ENCODE measurements around the gene KANSL1. TPM values are rescaled to one million over a fixed set of nuclear protein-coding genes. Genes with fewer than 3 reads are reported as not detected.
A peak's percentile ranks its signal among the peaks of the same experiment; 100 is the strongest.

KANSL1 gene
- total and polyA plus RNA-seq, 9 of the 15 experiments (the other 6 are each of a cell fraction or from before 2014, with no cell fraction given): 3.6 to 55.4 (median 31.8) TPM

GRCh38 chr17:46047398-46047797 lies 145.8 kb downstream of the KANSL1 start:
- peaks cover 95% of the 10 kb centered on the region for H3K36me3 ChIP-seq (ENCODE audit: control insufficient read depth, insufficient read depth, low read length)
- TF ChIP-seq, protein P1, sequence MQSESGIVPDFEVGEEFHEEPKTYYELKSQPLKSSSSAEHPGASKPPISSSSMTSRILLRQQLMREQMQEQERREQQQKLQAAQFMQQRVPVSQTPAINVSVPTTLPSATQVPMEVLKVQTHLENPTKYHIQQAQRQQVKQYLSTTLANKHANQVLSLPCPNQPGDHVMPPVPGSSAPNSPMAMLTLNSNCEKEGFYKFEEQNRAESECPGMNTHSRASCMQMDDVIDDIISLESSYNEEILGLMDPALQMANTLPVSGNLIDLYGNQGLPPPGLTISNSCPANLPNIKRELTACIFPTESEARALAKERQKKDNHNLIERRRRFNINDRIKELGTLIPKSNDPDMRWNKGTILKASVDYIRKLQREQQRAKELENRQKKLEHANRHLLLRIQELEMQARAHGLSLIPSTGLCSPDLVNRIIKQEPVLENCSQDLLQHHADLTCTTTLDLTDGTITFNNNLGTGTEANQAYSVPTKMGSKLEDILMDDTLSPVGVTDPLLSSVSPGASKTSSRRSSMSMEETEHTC (IDR thresholded peaks at IDR 0.05): no peak
- TF ChIP-seq ZNF121 (CRISPR knock-in tag; conservative IDR thresholded peaks at IDR 0.05) (peak; percentile 70), RBM25 (IDR thresholded peaks at IDR 0.05; ENCODE audit: low read depth, low read length, severe bottlenecking) (peak; percentile 28)
- no peak for ATAC-seq
- H3K79me2 ChIP-seq (ENCODE audit: control insufficient read depth, insufficient read depth, low read length): peaks cover 13% of the 10 kb centered on the region; the same call in 2 of the 3 replicates
- no peak overlapping the region for H3K27ac ChIP-seq (ENCODE audit: extremely low read depth, low read depth, low read length)
- no peak overlapping the region for H2AFZ ChIP-seq (ENCODE audit: low read depth, low read length)
- no TSS peak for BruUV-seq (replicated peaks)
- 97% methylated on average over 5 of the region's 5 CpGs for WGBS (ENCODE audit: insufficient coverage, low coverage, missing lambda C conversion rate)
- in situ Hi-C loops (cut with MboI): no loop called here
- H3K9ac ChIP-seq (ENCODE audit: insufficient read depth in 1 of 2, low read depth in 2 of 2, low read length in 2 of 2): no peak overlapping the region
- H3K9me1 ChIP-seq (ENCODE audit: control insufficient read depth, insufficient read depth, low read length): no peaks in the 10 kb centered on the region
- ChIA-PET CTCF (ENCODE audit: low intra/inter-chr PET ratio) (interaction anchor here (0.6 to 0.7 kb wide), 2 partner anchors 19 to 166 kb away, joined by 3 to 4 read pairs; no protein-coding TSS in a partner anchor), POLR2A (no interaction called here)
- H3K4me3 ChIP-seq: no peak overlapping the region
- no peaks in the 10 kb centered on the region for H3K27me3 ChIP-seq (ENCODE audit: control insufficient read depth in 2 of 2, insufficient read depth in 2 of 2, low read length in 2 of 2)
- H4K20me1 ChIP-seq (replicated peaks; ENCODE audit: control insufficient read depth, insufficient read depth, low read length): no peaks in the 10 kb centered on the region
- H3K9me3 ChIP-seq (replicated peaks; ENCODE audit: control insufficient read depth, insufficient read depth, low read depth, low read length): no peaks in the 10 kb centered on the region
- no peak overlapping the region for H3K4me2 ChIP-seq (ENCODE audit: insufficient read depth, low read length)
- H3K4me1 ChIP-seq (replicated peaks in 1 of 2; ENCODE audit: control insufficient read depth in 2 of 2, insufficient read depth in 2 of 2, low read length in 2 of 2): peaks cover 0 to 5% of the 10 kb centered on the region in 2 experiments; a peak in 2 of 5 replicates
- FAIRE-seq: no peak
- intact Hi-C loops (cut with micrococcal nuclease): no loop called here
- DNase-seq (ENCODE audit: extremely low read depth in 1 of 4, low spot score in 3 of 4): no peak

- ChIA-PET CTCF (ENCODE audit: low intra/inter-chr PET ratio) (interaction anchor here (0.7 kb wide), 1 partner anchor 19 kb away, joined by 4 read pairs; no protein-coding TSS in a partner anchor), POLR2A (no interaction called here)
- no peaks in the 10 kb centered on the region for H3K27me3 ChIP-seq (ENCODE audit: control insufficient read depth in 2 of 2, insufficient read depth in 2 of 2, low read length in 2 of 2)
- in situ Hi-C loops (cut with MboI): no loop called here
- no peak overlapping the region for H3K4me2 ChIP-seq (ENCODE audit: insufficient read depth, low read length)
- peaks cover 13% of the 10 kb centered on the region; the same call in 2 of the 3 replicates for H3K79me2 ChIP-seq (ENCODE audit: control insufficient read depth, insufficient read depth, low read length)
- H3K9me3 ChIP-seq (replicated peaks; ENCODE audit: control insufficient read depth, insufficient read depth, low read depth, low read length): no peaks in the 10 kb centered on the region
- no TSS peak for BruUV-seq (replicated peaks)
- ATAC-seq (no peak), DNase-seq (ENCODE audit: extremely low read depth in 1 of 4, low spot score in 3 of 4) (no peak), FAIRE-seq (no peak)
- peaks cover 96% of the 10 kb centered on the region for H3K36me3 ChIP-seq (ENCODE audit: control insufficient read depth, insufficient read depth, low read length)
- H2AFZ ChIP-seq (ENCODE audit: low read depth, low read length): no peak overlapping the region
- no peak overlapping the region for H3K9ac ChIP-seq (ENCODE audit: insufficient read depth in 1 of 2, low read depth in 2 of 2, low read length in 2 of 2)
- no peak overlapping the region for H3K4me3 ChIP-seq
- TF ChIP-seq MTA2 (IDR thresholded peaks at IDR 0.05; ENCODE audit: low read depth) (no peak), MECOM (CRISPR knock-in tag; IDR thresholded peaks at IDR 0.05) (no peak), RBM14 (IDR thresholded peaks at IDR 0.05; ENCODE audit: borderline replicate concordance, insufficient read depth, low read depth, low read length) (no peak), ELF1 (tag; IDR thresholded peaks at IDR 0.05) (no peak), ZFP30 (CRISPR knock-in tag; IDR thresholded peaks at IDR 0.05; ENCODE audit: borderline replicate concordance) (no peak), GTF2A2 (tag; IDR thresholded peaks at IDR 0.05) (no peak), ZNF274 (IDR thresholded peaks at IDR 0.05; ENCODE audit: borderline replicate concordance, low read depth, low read length) (no peak), SIRT6 (IDR thresholded peaks at IDR 0.05; ENCODE audit: low read depth, low read length) (no peak), ZNF24 (IDR thresholded peaks at IDR 0.05) (no peak), CBFA2T2 (conservative IDR thresholded peaks at IDR 0.05) (peak; percentile 20; the same call in 1 of the 2 replicates), CBFA2T3 (IDR thresholded peaks at IDR 0.05) (peak; percentile 47), NFRKB (IDR thresholded peaks at IDR 0.05; ENCODE audit: low read depth) (no peak), NFXL1 (CRISPR knock-in tag; IDR thresholded peaks at IDR 0.05) (no peak), SRF (CRISPR knock-in tag; IDR thresholded peaks at IDR 0.05) (no peak), ILF3 (IDR thresholded peaks at IDR 0.05; ENCODE audit: borderline replicate concordance) (no peak)
- no peak overlapping the region for H3K27ac ChIP-seq (ENCODE audit: extremely low read depth, low read depth, low read length)
- no peaks in the 10 kb centered on the region for H3K9me1 ChIP-seq (ENCODE audit: control insufficient read depth, insufficient read depth, low read length)
- WGBS (ENCODE audit: insufficient coverage, low coverage, missing lambda C conversion rate): 32% methylated on average over 1 of the region's 1 CpG
- H3K4me1 ChIP-seq (replicated peaks in 1 of 2; ENCODE audit: control insufficient read depth in 2 of 2, insufficient read depth in 2 of 2, low read length in 2 of 2): peaks cover 0 to 5% of the 10 kb centered on the region in 2 experiments; a peak in 2 of 5 replicates
- intact Hi-C loops (cut with micrococcal nuclease): no loop called here
- no peaks in the 10 kb centered on the region for H4K20me1 ChIP-seq (replicated peaks; ENCODE audit: control insufficient read depth, insufficient read depth, low read length)
Measured at GRCh38 chr17:46046957-46047356, 146.3 kb downstream of the KANSL1 start.

Data from K562 (cell line).